GM12801 (cell line): Measurements from ENCODE around the gene TNP2.

Experiments
- TF ChIP-seq, protein P1 (sequence below): IDR thresholded peaks from one replicate; pipeline ENCODE4 v1.5.1; 2011; ENCODE audit warnings: control low read depth; ENCODE audit not compliant: insufficient read length; ENCODE audit errors: extremely low read depth

TNP2 gene

GRCh38 chr16:11271610-11272009 is 2.5 kb upstream of the TNP2 start:
- TF ChIP-seq, protein P1, sequence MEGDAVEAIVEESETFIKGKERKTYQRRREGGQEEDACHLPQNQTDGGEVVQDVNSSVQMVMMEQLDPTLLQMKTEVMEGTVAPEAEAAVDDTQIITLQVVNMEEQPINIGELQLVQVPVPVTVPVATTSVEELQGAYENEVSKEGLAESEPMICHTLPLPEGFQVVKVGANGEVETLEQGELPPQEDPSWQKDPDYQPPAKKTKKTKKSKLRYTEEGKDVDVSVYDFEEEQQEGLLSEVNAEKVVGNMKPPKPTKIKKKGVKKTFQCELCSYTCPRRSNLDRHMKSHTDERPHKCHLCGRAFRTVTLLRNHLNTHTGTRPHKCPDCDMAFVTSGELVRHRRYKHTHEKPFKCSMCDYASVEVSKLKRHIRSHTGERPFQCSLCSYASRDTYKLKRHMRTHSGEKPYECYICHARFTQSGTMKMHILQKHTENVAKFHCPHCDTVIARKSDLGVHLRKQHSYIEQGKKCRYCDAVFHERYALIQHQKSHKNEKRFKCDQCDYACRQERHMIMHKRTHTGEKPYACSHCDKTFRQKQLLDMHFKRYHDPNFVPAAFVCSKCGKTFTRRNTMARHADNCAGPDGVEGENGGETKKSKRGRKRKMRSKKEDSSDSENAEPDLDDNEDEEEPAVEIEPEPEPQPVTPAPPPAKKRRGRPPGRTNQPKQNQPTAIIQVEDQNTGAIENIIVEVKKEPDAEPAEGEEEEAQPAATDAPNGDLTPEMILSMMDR: no peak

- TF ChIP-seq, protein P1: no peak
Observed at GRCh38 chr16:11270602-11271162, 1.6 kb upstream of the TNP2 start.

DNA sequence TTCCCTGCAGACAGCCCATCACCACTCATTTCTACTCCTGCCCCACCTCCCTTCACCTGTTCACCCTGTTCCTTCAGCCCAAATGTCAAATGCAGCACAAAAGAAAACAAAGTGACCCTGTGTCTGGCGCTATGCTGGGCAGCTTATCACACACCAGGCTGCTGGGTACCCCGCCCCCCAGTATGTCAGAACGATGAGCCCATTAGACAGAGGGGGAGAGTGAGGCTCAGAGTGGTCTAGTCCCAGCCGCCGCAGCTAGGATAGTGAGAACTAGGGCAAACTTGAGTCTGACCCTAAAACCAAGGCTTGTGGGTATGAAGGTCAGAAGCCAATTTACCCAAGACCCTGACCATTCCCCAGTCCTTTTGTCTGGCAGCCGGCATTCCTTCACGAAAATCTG is 4.0 kb downstream of the TNP2 start:
- TF ChIP-seq, protein P1: no peak

DNA sequence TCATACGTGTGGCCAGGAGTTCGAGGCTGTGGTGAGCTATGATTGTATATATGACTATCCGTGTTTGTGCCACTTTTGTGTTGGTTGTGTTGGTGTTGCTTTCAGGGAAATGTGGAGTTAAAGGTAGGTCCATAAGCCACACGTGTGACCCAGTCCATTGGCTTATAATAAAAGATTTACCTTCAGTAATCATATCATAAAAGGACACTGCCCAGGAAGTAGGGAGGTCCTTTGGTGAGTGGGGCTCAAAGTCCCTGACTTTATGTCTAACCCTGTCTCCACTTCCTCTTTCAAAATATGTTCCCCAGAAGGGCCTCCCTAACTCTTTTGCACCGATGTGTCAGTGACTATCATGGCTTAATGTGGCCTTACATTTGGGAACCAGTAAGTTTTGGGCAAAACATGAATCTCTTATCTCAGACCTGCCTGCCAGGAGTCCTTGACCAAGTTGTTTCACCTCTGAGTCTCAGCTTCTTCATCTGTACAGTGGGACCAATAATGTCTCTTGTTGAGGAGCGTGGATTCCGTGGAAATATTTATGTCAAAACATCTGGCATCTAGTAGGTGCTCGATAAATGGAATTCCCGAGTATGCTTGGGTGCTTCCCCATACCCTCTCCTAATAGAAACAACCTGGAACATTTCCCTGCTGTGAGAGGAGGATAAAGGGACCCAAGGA is 4.8 kb downstream of the TNP2 start:
- TF ChIP-seq, protein P1: no peak

DNA sequence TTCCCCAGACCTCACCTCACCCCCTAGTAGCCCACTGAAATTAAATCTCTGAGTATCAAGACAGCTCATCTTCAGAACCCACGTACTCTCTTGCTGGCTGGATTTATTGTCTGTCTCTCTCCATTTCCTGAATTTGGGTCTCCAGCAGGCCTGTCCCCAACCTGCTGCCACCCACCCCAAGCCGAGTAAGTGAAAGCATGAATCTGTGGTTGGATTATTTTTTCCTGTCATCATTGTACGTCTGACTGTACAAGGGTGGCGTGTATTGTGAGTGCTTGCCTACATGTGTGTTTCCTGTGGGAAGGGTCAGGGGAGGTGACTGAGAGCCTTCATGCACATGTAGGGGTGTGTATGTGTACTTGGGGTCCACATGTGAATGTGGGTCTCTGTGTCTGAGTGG is 5.4 kb downstream of the TNP2 start:
- TF ChIP-seq, protein P1: no peak

GRCh38 chr16:11262915-11263314 is 6.2 kb downstream of the TNP2 start:
- TF ChIP-seq, protein P1: no peak

GRCh38 chr16:11260596-11260966 is 8.5 kb downstream of the TNP2 start:
- TF ChIP-seq, protein P1: no peak
